MM.1S (cell line): ENCODE data around the gene SLC35A4.

Source experiments
- EZH2 ChIP-seq: fragments of 300-600 bp; sonication (generic); optimal IDR thresholded peaks from 2 replicates; pipeline ENCODE3; 2017; ENCODE audit warnings: low read depth, mild to moderate bottlenecking, antibody characterized with exemption, low read length, mixed read lengths
- TF ChIP-seq, protein P1 (sequence below): fragments of 300-600 bp; sonication (generic); IDR thresholded peaks from 2 replicates; pipeline ENCODE4 v1.5.1; 2016; ENCODE audit warnings: antibody characterized with exemption, low read length, mixed read lengths

GRCh38 chr5:140555747-140556312, 8.8 kb upstream of the SLC35A4 start:
- TF ChIP-seq, protein P1, sequence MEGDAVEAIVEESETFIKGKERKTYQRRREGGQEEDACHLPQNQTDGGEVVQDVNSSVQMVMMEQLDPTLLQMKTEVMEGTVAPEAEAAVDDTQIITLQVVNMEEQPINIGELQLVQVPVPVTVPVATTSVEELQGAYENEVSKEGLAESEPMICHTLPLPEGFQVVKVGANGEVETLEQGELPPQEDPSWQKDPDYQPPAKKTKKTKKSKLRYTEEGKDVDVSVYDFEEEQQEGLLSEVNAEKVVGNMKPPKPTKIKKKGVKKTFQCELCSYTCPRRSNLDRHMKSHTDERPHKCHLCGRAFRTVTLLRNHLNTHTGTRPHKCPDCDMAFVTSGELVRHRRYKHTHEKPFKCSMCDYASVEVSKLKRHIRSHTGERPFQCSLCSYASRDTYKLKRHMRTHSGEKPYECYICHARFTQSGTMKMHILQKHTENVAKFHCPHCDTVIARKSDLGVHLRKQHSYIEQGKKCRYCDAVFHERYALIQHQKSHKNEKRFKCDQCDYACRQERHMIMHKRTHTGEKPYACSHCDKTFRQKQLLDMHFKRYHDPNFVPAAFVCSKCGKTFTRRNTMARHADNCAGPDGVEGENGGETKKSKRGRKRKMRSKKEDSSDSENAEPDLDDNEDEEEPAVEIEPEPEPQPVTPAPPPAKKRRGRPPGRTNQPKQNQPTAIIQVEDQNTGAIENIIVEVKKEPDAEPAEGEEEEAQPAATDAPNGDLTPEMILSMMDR, result no peak
- no peak for TF ChIP-seq EZH2
